Measurements from ENCODE around the gene ABLIM3. TPM values are rescaled to one million over a fixed set of nuclear protein-coding genes. Genes with fewer than 3 reads are reported as not detected.

Gene ABLIM3
- total and polyA plus RNA-seq, 2 experiments from 2014 or later: 0.19 to 2.2 TPM

DNA sequence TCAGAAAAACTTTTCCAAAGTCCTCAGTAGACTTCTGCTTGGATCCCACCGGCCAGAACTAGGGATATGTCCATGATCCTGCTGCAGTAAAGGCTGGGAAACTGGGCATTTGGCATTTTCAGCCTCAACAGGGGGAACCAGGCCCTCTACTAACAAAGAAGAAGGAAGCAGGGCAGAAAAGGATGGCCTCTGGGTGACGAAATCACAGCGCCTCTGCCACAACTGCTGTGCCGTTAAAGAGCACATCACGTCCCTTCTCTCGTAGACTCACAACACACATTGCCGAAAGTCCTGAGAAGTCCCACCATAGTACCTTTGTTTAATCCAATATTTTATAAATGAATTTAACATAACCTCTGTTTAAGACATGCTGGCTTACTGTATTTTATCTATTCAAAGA lies 120.0 kb downstream of the ABLIM3 start:
- no peak overlapping the region for H3K4me3 ChIP-seq
- H3K36me3 ChIP-seq (ENCODE audit: insufficient read depth): no peaks in the 10 kb centered on the region
- ATAC-seq: no peak
- Mint-ChIP-seq H3K27me3 (ENCODE audit: insufficient read depth, low read depth, poor library complexity) (peaks cover 5% of the 10 kb centered on the region), H3K4me3 (no peak overlapping the region), H3K9me3 (no peaks in the 10 kb centered on the region), H3K27ac (no peak overlapping the region), H3K36me3 (ENCODE audit: low read depth) (no peaks in the 10 kb centered on the region), H3K4me1 (peaks cover 10% of the 10 kb centered on the region)
- DNase-seq (ENCODE audit: low spot score): no peak
- no peaks in the 10 kb centered on the region for H3K9me2 ChIP-seq (ENCODE audit: insufficient read depth)
- H3K4me2 ChIP-seq: no peak overlapping the region
- H3K79me2 ChIP-seq (replicated peaks; ENCODE audit: insufficient read depth): no peaks in the 10 kb centered on the region
- TF ChIP-seq CREB1 (CRISPR knock-in tag; IDR thresholded peaks at IDR 0.05; ENCODE audit: low read depth): no peak
- TF ChIP-seq ZNF331 (CRISPR knock-in tag; IDR thresholded peaks at IDR 0.05; ENCODE audit: low read depth): no peak
- no peak for TF ChIP-seq REST (IDR thresholded peaks at IDR 0.05; ENCODE audit: unreplicated experiment)
- TF ChIP-seq ZNF114 (CRISPR knock-in tag; IDR thresholded peaks at IDR 0.05): no peak
- no peak for TF ChIP-seq JUNB (IDR thresholded peaks at IDR 0.05; ENCODE audit: unreplicated experiment)
- TF ChIP-seq EZH2phosphoT487 (IDR thresholded peaks at IDR 0.05; ENCODE audit: unreplicated experiment): no peak
- TF ChIP-seq POLR2AphosphoS5 (IDR thresholded peaks at IDR 0.05; ENCODE audit: low read depth): no peak
- TF ChIP-seq ETS1 (IDR thresholded peaks at IDR 0.05): no peak
- TF ChIP-seq ZNF462 (CRISPR knock-in tag; IDR thresholded peaks at IDR 0.05): no peak
- no peaks in the 10 kb centered on the region for H3K4me1 ChIP-seq (ENCODE audit: insufficient read depth)
- H4K20me1 ChIP-seq (replicated peaks; ENCODE audit: insufficient read depth): no peaks in the 10 kb centered on the region
- H3K27ac ChIP-seq (ENCODE audit: low read depth): no peak overlapping the region
- H3K27me3 ChIP-seq (ENCODE audit: insufficient read depth): peaks cover 9% of the 10 kb centered on the region
- H2AFZ ChIP-seq: no peak overlapping the region
- no peaks in the 10 kb centered on the region for H3F3A ChIP-seq (replicated peaks; ENCODE audit: low read depth)

Data from GM23338 (cell line).